Brain microvascular endothelial cell (primary cell): ENCODE results near the gene ONECUT1.

ENCODE experiments used
- DNase-seq: peaks from one replicate; pipeline ENCODE4 v3.0.0-alpha.2; 2020
- H3K27ac ChIP-seq: fragments of 250-450 bp; sonication (Bioruptor Pico); 2 replicates; pipeline ENCODE4 v1.5.1; 2020; ENCODE audit warnings: mild to moderate bottlenecking, moderate library complexity
- H3K27me3 ChIP-seq: fragments of 250-450 bp; sonication (Bioruptor Pico); replicated peaks from 2 replicates; pipeline ENCODE4 v1.5.1; 2020; ENCODE audit warnings: mild to moderate bottlenecking
- H3K36me3 ChIP-seq: fragments of 250-450 bp; sonication (Bioruptor Pico); replicated peaks from 2 replicates; pipeline ENCODE4 v1.5.1; 2020; ENCODE audit warnings: mild to moderate bottlenecking
- H3K4me3 ChIP-seq: 2 replicates; pipeline ENCODE4 v1.5.1; 2011; ENCODE audit warnings: low read depth, mild to moderate bottlenecking, control low read depth, low read length, moderate library complexity
- in situ Hi-C: cut with HindIII; loops from 2 replicates; pipeline ENCODE4 v1.10.0; 2017; ENCODE audit warnings: low sequenced_read_pairs, low pct_ligation_motif_present
- TF ChIP-seq, protein P1 (sequence below): IDR thresholded peaks from 2 replicates; pipeline ENCODE4 v1.5.1; 2011; ENCODE audit warnings: low read depth, mild to moderate bottlenecking, moderate library complexity, low read length, control low read depth, inconsistent platforms; ENCODE audit errors: missing control alignments

ONECUT1 gene

DNA sequence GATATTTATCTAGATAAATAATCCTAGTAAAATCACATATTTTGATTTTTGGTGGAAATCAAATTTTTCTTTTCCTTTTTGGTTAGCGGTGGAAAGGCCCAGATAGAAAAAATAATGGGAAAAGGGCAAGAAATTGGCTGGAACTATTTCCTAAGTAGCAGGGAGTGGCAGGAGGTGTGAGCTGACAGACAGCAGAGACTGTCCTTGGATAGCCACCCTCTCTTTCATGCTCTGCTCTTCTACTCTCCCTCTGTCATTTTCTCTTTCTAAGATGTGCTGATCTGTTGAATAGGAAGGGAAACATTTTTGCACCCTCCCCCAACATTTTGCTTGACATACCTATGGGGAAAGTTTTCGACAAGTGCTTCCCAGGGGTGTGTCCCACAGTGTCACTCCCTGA lies 18.9 kb upstream of the ONECUT1 start:
- Histone ChIP-seq H3K27ac (no peak overlapping the region), H3K27me3 (peaks cover 34% of the 10 kb centered on the region), H3K36me3 (no peaks in the 10 kb centered on the region), H3K4me3 (no peak overlapping the region)
- DNase-seq = no peak
- in situ Hi-C loops = no loop called here
- TF ChIP-seq, protein P1, sequence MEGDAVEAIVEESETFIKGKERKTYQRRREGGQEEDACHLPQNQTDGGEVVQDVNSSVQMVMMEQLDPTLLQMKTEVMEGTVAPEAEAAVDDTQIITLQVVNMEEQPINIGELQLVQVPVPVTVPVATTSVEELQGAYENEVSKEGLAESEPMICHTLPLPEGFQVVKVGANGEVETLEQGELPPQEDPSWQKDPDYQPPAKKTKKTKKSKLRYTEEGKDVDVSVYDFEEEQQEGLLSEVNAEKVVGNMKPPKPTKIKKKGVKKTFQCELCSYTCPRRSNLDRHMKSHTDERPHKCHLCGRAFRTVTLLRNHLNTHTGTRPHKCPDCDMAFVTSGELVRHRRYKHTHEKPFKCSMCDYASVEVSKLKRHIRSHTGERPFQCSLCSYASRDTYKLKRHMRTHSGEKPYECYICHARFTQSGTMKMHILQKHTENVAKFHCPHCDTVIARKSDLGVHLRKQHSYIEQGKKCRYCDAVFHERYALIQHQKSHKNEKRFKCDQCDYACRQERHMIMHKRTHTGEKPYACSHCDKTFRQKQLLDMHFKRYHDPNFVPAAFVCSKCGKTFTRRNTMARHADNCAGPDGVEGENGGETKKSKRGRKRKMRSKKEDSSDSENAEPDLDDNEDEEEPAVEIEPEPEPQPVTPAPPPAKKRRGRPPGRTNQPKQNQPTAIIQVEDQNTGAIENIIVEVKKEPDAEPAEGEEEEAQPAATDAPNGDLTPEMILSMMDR = no peak

DNA sequence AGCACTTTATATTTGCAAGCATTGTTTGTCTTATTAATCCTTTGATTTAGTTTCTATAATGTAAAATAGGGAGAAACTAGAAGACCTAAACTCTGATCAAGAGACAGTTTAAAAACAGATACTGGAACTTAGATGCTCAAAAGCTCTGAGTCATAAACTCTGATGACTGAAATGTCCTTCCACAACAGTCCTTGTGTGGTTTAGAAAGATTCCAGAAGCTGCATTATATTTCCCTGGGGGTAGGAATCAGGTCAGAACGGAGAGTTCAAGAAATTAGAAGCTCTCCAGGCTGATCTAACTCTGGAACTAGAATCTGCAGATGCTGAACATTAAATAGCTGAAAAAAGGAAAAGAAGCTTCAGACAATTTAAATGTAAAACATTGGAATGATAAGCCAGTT lies 18.3 kb upstream of the ONECUT1 start:
- Histone ChIP-seq H3K4me3 (no peak overlapping the region), H3K36me3 (no peaks in the 10 kb centered on the region), H3K27me3 (peaks cover 40% of the 10 kb centered on the region), H3K27ac (no peak overlapping the region)
- DNase-seq = no peak
- in situ Hi-C loops = no loop called here
- TF ChIP-seq, protein P1 = no peak

DNA sequence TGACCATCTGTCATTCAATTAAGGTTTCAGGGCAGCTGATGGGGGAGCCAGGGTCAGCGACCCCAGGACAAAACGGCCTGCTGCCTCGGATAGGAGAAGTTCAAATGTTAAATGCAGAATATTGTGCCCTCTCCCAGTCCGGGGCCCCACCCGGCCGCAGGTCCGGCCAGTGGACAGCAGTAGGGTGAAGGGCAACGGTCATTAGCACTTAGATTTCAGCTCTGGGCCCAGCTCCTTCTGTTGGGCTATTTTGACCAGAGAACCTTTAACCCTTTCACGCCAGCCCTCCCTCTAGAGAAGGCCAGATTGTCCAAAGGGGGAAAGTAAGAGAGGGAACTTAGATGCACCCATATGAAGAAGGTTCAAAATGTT lies 16.1 kb upstream of the ONECUT1 start:
- in situ Hi-C loops = no loop called here

DNA sequence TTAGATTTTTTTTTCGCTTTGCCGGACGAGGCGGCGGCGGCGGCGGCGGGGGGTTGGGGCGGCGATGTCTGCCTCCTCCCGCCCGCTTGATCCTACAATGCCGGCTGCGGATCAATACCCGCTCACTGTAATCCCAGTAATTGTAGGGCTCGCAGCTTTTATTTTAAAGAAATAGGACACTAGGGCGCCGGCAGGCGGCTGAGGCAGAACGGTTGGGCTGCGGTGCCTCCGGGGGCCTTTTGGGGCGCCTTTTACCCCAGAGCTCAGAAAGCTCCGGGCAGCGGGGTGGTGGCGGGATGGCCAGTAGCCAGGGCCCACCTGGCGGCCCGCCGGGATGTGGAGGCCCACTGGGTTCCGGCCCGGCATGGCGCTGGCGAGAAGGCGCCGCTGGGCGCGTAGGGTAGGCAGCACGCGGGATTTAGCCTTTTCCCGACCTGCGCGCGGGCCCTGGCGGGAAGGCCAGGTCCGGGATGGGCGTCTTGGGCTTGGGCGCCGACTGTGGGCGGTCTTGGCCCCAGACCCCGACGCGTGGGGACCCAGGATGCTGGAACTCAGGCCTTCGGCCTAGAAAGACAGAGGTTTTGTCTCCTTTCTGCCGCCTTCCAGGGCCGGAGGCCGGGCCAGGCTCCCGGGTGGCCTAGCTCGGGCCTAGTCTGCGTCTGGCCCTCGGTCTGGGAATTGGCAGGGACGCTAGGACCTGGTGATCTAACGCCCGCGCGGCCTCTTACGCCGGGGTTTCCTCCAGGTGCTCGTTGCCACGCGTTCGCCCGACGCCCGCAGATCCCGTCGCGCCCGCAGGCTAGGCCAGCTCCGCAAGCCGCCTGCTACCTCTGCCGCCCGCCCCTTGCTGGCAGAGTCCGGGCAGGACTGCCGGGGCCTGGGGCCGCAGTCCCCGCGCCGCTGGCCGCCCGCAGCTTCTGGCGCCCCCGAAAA lies 15.5 kb upstream of the ONECUT1 start:
- in situ Hi-C loops = no loop called here
- DNase-seq = no peak
- H3K4me3 ChIP-seq = no peak overlapping the region
- no peak overlapping the region for H3K27ac ChIP-seq
- peaks cover 68% of the 10 kb centered on the region for H3K27me3 ChIP-seq
- TF ChIP-seq, protein P1 = peak; percentile 43
- H3K36me3 ChIP-seq = no peaks in the 10 kb centered on the region

More for the DNA sequence above, 16.1 kb upstream of the ONECUT1 start:
- Histone ChIP-seq H3K27ac (no peak overlapping the region), H3K36me3 (no peaks in the 10 kb centered on the region), H3K4me3 (no peak overlapping the region), H3K27me3 (peaks cover 61% of the 10 kb centered on the region)
- DNase-seq = no peak
- TF ChIP-seq, protein P1 = no peak

DNA sequence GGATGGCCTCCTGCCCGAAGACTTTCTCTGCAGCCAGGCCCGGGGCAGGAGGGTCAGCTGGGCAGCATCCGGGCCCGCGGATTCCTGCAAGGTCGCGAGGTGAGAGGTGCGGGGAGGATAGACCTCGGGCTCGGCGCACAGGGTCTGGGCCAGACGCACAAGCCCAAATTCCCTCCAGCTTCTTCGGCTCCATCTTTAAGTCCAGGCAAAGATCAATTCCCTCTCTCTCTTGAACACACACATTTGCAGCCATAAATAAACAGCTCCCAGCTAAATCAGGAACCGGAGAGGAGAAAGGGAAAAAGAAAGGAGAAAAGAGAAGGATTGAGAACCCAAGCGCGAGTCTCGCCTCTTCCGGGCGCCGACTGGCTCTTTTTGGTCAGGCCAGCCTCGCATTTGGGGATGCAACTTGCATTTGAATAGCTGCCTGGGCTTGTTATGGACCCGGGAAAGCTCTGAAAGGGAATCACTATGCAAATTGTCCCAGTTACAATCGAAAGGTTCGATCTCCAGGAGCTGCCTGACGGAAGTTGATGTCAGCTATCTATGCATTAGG lies 14.5 kb upstream of the ONECUT1 start:
- no peak for DNase-seq
- TF ChIP-seq, protein P1 = no peak
- H3K36me3 ChIP-seq = no peaks in the 10 kb centered on the region
- peaks cover 76% of the 10 kb centered on the region for H3K27me3 ChIP-seq
- H3K4me3 ChIP-seq = peak overlapping the region; percentile 15
- no peak overlapping the region for H3K27ac ChIP-seq
- in situ Hi-C loops = no loop called here
